Measurements from ENCODE around the gene RBX1. TPM values are rescaled to one million over a fixed set of nuclear protein-coding genes. Genes with fewer than 3 reads are reported as not detected.

RBX1 gene
- total and polyA plus RNA-seq, 2 of the 8 experiments (the other 6 are each of a cell fraction or from before 2014, with no cell fraction given): 76.5 to 119 TPM

DNA sequence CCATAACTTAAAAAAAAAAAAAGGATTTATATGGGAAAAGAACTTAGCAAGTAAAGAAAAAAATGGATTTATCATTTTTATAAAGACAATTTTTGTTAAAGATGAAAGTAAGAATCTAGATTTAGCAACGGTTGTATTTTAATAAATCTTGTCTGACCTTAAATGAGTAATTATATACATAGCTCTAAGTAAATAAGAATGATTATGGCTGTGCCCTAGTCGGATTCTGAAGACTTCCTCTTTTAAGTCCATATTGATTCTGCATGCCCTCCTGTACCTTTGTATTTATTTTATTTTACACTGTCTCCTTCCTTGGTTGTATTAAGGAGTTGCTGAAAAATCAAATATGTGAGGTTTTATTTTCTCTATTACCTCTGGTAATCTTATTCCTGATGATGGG lies 7.1 kb downstream of the RBX1 start (continued):
- TF ChIP-seq, protein P1, sequence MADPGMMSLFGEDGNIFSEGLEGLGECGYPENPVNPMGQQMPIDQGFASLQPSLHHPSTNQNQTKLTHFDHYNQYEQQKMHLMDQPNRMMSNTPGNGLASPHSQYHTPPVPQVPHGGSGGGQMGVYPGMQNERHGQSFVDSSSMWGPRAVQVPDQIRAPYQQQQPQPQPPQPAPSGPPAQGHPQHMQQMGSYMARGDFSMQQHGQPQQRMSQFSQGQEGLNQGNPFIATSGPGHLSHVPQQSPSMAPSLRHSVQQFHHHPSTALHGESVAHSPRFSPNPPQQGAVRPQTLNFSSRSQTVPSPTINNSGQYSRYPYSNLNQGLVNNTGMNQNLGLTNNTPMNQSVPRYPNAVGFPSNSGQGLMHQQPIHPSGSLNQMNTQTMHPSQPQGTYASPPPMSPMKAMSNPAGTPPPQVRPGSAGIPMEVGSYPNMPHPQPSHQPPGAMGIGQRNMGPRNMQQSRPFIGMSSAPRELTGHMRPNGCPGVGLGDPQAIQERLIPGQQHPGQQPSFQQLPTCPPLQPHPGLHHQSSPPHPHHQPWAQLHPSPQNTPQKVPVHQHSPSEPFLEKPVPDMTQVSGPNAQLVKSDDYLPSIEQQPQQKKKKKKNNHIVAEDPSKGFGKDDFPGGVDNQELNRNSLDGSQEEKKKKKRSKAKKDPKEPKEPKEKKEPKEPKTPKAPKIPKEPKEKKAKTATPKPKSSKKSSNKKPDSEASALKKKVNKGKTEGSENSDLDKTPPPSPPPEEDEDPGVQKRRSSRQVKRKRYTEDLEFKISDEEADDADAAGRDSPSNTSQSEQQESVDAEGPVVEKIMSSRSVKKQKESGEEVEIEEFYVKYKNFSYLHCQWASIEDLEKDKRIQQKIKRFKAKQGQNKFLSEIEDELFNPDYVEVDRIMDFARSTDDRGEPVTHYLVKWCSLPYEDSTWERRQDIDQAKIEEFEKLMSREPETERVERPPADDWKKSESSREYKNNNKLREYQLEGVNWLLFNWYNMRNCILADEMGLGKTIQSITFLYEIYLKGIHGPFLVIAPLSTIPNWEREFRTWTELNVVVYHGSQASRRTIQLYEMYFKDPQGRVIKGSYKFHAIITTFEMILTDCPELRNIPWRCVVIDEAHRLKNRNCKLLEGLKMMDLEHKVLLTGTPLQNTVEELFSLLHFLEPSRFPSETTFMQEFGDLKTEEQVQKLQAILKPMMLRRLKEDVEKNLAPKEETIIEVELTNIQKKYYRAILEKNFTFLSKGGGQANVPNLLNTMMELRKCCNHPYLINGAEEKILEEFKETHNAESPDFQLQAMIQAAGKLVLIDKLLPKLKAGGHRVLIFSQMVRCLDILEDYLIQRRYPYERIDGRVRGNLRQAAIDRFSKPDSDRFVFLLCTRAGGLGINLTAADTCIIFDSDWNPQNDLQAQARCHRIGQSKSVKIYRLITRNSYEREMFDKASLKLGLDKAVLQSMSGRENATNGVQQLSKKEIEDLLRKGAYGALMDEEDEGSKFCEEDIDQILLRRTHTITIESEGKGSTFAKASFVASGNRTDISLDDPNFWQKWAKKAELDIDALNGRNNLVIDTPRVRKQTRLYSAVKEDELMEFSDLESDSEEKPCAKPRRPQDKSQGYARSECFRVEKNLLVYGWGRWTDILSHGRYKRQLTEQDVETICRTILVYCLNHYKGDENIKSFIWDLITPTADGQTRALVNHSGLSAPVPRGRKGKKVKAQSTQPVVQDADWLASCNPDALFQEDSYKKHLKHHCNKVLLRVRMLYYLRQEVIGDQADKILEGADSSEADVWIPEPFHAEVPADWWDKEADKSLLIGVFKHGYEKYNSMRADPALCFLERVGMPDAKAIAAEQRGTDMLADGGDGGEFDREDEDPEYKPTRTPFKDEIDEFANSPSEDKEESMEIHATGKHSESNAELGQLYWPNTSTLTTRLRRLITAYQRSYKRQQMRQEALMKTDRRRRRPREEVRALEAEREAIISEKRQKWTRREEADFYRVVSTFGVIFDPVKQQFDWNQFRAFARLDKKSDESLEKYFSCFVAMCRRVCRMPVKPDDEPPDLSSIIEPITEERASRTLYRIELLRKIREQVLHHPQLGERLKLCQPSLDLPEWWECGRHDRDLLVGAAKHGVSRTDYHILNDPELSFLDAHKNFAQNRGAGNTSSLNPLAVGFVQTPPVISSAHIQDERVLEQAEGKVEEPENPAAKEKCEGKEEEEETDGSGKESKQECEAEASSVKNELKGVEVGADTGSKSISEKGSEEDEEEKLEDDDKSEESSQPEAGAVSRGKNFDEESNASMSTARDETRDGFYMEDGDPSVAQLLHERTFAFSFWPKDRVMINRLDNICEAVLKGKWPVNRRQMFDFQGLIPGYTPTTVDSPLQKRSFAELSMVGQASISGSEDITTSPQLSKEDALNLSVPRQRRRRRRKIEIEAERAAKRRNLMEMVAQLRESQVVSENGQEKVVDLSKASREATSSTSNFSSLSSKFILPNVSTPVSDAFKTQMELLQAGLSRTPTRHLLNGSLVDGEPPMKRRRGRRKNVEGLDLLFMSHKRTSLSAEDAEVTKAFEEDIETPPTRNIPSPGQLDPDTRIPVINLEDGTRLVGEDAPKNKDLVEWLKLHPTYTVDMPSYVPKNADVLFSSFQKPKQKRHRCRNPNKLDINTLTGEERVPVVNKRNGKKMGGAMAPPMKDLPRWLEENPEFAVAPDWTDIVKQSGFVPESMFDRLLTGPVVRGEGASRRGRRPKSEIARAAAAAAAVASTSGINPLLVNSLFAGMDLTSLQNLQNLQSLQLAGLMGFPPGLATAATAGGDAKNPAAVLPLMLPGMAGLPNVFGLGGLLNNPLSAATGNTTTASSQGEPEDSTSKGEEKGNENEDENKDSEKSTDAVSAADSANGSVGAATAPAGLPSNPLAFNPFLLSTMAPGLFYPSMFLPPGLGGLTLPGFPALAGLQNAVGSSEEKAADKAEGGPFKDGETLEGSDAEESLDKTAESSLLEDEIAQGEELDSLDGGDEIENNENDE (IDR thresholded peaks at IDR 0.05; ENCODE audit: insufficient replicate concordance, low read length): no peak
- TF ChIP-seq SP2 (IDR thresholded peaks at IDR 0.05; ENCODE audit: low read length): no peak
